Common myeloid progenitor, CD34-positive (primary cell): ENCODE data around the gene RBM22.

Source experiments
- CTCF ChIA-PET: fragments of 350-600 bp; sonication (Branson Sonifier 250); formaldehyde crosslinking; loops from one replicate; lab custom pipeline; 2021; ENCODE audit warnings: antibody characterized with exemption; lab: Charles Lee
- POLR2A ChIA-PET: fragments of 350-600 bp; sonication (Branson Sonifier 250); formaldehyde crosslinking; loops from one replicate; lab custom pipeline; 2021; ENCODE audit warnings: antibody characterized with exemption; lab: Charles Lee
- DNase-seq, 3 donors: peaks; one replicate each; pipeline versions ENCODE4 v3.0.0 to v3.0.0-alpha.2; 2013
- H3K27ac ChIP-seq, 2 experiments: 1 replicate in 1 of 2; 2 replicates in 1 of 2; pipeline ENCODE4 v1.7.0; 2013; ENCODE audit warnings: inconsistent platforms in 2 of 2, low read length in 2 of 2, mild to moderate bottlenecking in 2 of 2, low read depth in 1 of 2, moderate library complexity in 1 of 2; ENCODE audit not compliant: severe bottlenecking in 2 of 2, insufficient read depth in 1 of 2, poor library complexity in 1 of 2
- H3K27me3 ChIP-seq, 5 experiments: replicated peaks in 2 of 5; 1 replicate in 3 of 5; 2 replicates in 2 of 5; pipeline versions ENCODE4 v1.6.1 to v1.7.0; 2013; ENCODE audit warnings: low read length in 4 of 5, mild to moderate bottlenecking in 2 of 5, moderate library complexity in 2 of 5, inconsistent platforms in 1 of 5; ENCODE audit not compliant: insufficient read depth in 5 of 5, control insufficient read depth in 4 of 5
- H3K36me3 ChIP-seq, 4 experiments: 1 replicate in 2 of 4; 2 replicates in 2 of 4; pipeline versions ENCODE4 v1.6.1 to v1.7.0; 2013; ENCODE audit warnings: low read length in 3 of 4, control low read depth in 1 of 4, mild to moderate bottlenecking in 1 of 4; ENCODE audit not compliant: control insufficient read depth in 4 of 4, insufficient read depth in 4 of 4
- H3K4me1 ChIP-seq, 4 experiments: 1 replicate in 3 of 4; 2 replicates in 1 of 4; pipeline versions ENCODE4 v1.6.1 to v1.7.1; 2013; ENCODE audit warnings: low read length in 3 of 4, mild to moderate bottlenecking in 3 of 4, control low read depth in 1 of 4, inconsistent platforms in 1 of 4, moderate library complexity in 1 of 4; ENCODE audit not compliant: control insufficient read depth in 4 of 4, insufficient read depth in 4 of 4; ENCODE audit errors: control extremely low read depth in 1 of 4
- H3K4me3 ChIP-seq, 7 experiments: 1 replicate in 4 of 7; 2 replicates in 3 of 7; pipeline versions ENCODE4 v1.5.1 to v1.7.0; 2013; ENCODE audit warnings: mild to moderate bottlenecking in 7 of 7, low read length in 6 of 7, moderate library complexity in 6 of 7, inconsistent platforms in 2 of 7, low read depth in 2 of 7, control low read depth in 1 of 7; ENCODE audit not compliant: insufficient read depth in 4 of 7, control insufficient read depth in 1 of 7; ENCODE audit errors: extremely low read depth in 1 of 7
- H3K9me3 ChIP-seq, 5 experiments: 1 replicate in 4 of 5; 2 replicates in 1 of 5; pipeline versions ENCODE4 v1.6.1 to v1.7.1; 2013; ENCODE audit warnings: low read length in 4 of 5, mild to moderate bottlenecking in 2 of 5, inconsistent platforms in 1 of 5, low read depth in 1 of 5, moderate library complexity in 1 of 5; ENCODE audit not compliant: control insufficient read depth in 4 of 5, insufficient read depth in 2 of 5; ENCODE audit errors: control extremely low read depth in 1 of 5
- WGBS: methylation state at CpG from one replicate; pipeline ENCODE4 v1.1.5; 2013; ENCODE audit not compliant: insufficient coverage; 5-methylcytosine and 5-hydroxymethylcytosine counted together

Gene RBM22

DNA sequence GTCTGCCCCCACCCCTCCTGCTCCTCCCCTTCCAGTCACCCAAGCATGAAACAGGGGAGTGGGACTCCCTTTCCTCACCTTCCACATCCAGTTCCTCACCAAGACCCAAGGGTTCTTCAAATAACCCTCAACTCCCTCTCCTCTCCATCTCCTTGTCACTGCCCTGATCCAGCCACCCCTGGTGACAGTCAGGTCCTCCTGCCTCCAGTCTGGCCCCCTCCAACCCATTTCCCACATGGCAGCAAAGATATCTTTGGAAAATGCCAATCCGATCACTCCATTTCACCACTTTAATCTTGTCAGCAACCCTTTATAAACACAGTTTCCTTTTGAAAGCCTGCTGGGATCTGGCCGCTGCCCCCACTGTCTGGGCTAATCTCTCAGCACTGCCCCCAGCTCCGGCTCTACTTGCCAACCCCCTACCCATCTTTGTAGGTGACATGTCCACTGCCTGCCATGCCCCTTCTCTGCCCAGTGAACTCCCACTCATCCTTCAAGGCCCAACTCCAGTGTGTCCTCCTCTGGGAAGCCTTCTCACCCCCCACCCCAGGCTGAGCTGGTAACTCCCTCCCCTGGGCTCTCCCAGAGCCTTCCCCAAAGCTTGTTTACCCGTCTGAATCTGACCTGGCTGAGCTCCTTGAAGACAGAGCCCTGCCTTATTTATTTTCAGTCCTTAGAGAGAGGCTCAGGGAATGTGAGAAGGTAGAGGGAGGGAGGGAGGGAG is 40.6 kb downstream of the RBM22 start:
- Histone ChIP-seq H3K9me3 (no peaks in the 10 kb centered on the region), H3K4me1 (peaks cover 0 to 15% (median 12%) of the 10 kb centered on the region in 4 experiments), H3K27ac (no peak overlapping the region), H3K4me3 (no peak overlapping the region), H3K36me3 (peaks cover 0 to 3% (median 0%) of the 10 kb centered on the region in 4 experiments), H3K27me3 (peaks cover 0 to 4% (median 0%) of the 10 kb centered on the region in 5 experiments)
- CTCF ChIA-PET = interaction anchor here (1.1 to 2.5 kb wide), 7 partner anchors 10 to 188 kb away, joined by 3 to 7 read pairs (median 4); no protein-coding TSS in a partner anchor
- POLR2A ChIA-PET = no interaction called here
- DNase-seq = no peak
- 100% methylated on average over 2 of the region's 4 CpGs for WGBS

DNA sequence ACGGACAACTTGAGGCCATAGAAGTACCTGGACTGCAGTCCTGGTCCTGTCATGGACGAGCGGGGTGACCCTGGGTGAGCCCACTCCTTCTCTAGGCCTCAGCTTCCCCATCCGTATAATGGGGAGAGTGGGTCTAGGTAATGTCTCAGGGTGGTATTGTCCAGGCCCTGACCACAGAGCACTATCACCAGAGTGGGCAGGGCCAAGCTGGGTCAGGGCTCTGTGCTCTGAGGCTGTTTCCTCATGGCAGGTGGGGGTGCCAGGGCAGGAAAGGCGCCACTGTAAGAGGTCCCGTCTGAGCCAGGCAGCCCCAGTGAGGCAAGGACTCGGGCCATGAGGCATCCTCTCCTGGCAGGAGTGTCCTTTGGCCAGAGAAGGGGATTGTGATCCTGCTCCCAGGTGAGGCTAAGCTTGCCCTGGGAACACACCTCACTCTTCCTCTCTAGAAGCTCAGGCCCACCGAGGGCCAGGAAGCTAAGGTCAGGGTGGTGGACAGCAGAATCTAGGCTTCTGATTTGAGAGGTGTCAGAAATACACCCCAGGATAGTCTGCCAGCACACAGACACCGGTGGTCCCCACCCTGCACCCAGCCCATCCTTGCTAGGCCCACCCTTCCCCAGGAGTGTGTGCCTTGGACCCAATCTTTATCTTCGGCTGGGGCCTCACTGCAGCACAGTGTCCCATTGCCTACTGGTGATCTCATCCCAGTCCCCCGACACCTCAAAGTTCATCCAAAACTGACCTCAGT is 41.3 kb downstream of the RBM22 start:
- DNase-seq = no peak
- H3K27me3 ChIP-seq = peaks cover 0 to 4% (median 0%) of the 10 kb centered on the region in 5 experiments
- ChIA-PET CTCF (interaction anchor here (1.3 to 1.6 kb wide), 2 partner anchors 38 to 99 kb away, joined by 4 to 6 read pairs; no protein-coding TSS in a partner anchor), POLR2A (no interaction called here)
- no peaks in the 10 kb centered on the region for H3K9me3 ChIP-seq
- H3K27ac ChIP-seq = no peak overlapping the region
- peaks cover 0 to 15% (median 12%) of the 10 kb centered on the region in 4 experiments for H3K4me1 ChIP-seq
- H3K4me3 ChIP-seq = no peak overlapping the region
- WGBS = 97% methylated on average over 8 of the region's 11 CpGs
- no peaks in the 10 kb centered on the region for H3K36me3 ChIP-seq

DNA sequence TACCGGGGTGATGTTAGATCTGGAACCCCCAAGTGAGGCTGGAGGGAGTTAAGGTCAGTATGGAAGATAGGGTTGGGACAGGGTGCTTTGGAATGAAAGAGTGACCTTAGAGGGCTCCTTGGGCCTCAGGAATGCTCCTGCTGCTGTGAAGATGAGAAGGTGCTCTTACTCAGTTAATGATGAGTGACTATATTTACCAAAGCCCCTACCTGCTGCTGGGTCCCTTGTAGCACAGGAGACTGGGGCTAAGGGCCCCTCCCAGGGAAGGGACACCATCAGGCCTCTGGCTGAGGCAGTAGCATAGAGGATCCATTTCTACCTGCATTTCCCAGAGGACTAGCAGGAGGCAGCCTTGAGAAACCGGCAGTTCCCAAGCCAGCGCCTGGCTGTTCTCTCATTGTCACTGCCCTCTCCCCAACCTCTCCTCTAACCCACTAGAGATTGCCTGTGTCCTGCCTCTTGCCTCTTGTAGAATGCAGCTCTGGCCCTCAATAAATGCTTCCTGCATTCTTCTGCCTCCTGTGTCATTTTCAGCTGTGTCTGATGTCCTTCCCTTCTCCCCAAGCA is 42.1 kb downstream of the RBM22 start:
- CTCF ChIA-PET = interaction anchor here (0.6 to 2.0 kb wide), 6 partner anchors 10 to 188 kb away, joined by 3 to 6 read pairs (median 4); partner anchors contain the start of gene IRGM

DNA sequence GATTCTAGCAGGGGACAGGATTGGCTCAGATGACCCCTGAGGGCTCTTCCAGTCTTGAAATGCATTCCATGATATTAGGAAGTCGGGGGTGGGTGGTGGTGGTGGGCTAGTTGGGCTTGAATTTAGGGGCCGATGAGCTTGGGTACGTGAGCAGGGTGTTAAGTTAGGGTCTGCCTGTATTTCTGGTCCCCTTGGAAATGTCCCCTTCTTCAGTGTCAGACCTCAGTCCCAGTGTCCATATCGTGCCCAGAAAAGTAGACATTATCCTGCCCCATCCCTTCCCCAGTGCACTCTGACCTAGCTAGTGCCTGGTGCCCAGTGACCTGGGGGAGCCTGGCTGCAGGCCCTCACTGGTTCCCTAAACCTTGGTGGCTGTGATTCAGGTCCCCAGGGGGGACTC is 42.7 kb downstream of the RBM22 start:
- DNase-seq = no peak
- CTCF ChIA-PET = interaction anchor here (0.6 to 5.9 kb wide), 10 partner anchors 10 to 201 kb away, joined by 3 to 63 read pairs (median 4); partner anchors contain the start of gene IRGM
- WGBS = 88% methylated on average over 1 of the region's 4 CpGs
- no peaks in the 10 kb centered on the region for H3K9me3 ChIP-seq
- POLR2A ChIA-PET = no interaction called here
- H3K27me3 ChIP-seq = peaks cover 0 to 4% (median 0%) of the 10 kb centered on the region in 5 experiments
- H3K4me3 ChIP-seq = no peak overlapping the region
- H3K36me3 ChIP-seq = no peaks in the 10 kb centered on the region
- no peak overlapping the region for H3K27ac ChIP-seq
- peaks cover 0 to 15% (median 12%) of the 10 kb centered on the region in 4 experiments for H3K4me1 ChIP-seq

More for the DNA sequence above, 42.1 kb downstream of the RBM22 start:
- Histone ChIP-seq H3K4me1 (peaks cover 0 to 15% (median 12%) of the 10 kb centered on the region in 4 experiments), H3K9me3 (no peaks in the 10 kb centered on the region), H3K27me3 (peaks cover 0 to 4% (median 0%) of the 10 kb centered on the region in 5 experiments), H3K36me3 (no peaks in the 10 kb centered on the region), H3K27ac (no peak overlapping the region), H3K4me3 (no peak overlapping the region)
- POLR2A ChIA-PET = no interaction called here
- WGBS = 100% methylated on average over 3 of the region's 3 CpGs
- no peak for DNase-seq

DNA sequence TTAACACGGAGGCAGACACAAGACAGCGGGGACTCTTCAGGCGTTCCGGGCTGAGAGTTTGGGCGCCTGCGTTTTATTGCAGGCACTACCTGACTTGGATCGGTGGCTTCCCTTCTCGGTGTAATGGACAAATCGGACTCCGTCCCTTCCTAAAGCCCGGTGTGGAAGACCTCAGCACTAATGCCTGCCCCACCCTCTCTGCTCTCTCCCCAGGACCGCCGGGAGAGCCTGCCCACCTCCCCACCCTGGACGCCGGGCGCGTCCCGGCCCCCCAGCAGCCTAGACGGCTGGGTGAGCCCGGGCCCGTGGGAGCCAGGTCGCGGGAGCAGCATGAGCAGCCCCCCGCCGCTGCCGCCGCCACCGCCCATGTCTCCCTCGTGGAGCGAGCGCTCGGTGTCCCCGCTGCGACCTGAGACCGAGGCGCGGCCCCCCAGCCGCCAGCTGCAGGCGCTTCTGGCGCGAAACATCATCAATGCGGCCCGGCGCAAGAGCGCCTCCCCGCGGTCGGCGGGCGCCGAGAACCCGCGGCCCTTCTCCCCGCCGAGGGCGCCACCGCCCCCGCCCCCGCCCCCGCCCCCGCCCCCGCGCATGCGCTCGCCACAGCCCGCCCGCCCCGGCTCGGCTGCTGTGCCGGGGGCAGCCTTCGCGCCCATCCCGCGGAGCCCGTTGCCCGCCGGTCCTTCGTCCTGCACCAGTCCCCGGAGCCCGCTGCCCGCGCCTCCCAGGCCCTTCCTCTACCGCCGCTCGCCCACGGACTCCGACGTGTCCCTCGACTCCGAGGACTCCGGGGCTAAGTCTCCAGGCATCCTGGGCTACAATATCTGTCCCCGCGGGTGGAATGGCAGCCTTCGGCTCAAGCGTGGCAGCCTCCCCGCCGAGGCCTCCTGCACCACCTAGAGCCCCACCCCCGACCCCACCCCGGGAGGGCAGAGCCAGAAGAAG is 44.4 kb downstream of the RBM22 start:
- H3K36me3 ChIP-seq = no peaks in the 10 kb centered on the region
- peaks cover 0 to 15% (median 12%) of the 10 kb centered on the region in 4 experiments for H3K4me1 ChIP-seq
- no peaks in the 10 kb centered on the region for H3K9me3 ChIP-seq
- ChIA-PET POLR2A (no interaction called here), CTCF (interaction anchor here (0.9 to 5.9 kb wide), 10 partner anchors 12 to 197 kb away, joined by 3 to 63 read pairs (median 4); no protein-coding TSS in a partner anchor)
- no peaks in the 10 kb centered on the region for H3K27me3 ChIP-seq
- WGBS = 1% methylated on average over 62 of the region's 99 CpGs
- DNase-seq = peak; percentile 69 to 89 (median 86)
- no peak overlapping the region for H3K27ac ChIP-seq
- peak overlapping the region; percentile 41 to 84 (median 67) for H3K4me3 ChIP-seq

DNA sequence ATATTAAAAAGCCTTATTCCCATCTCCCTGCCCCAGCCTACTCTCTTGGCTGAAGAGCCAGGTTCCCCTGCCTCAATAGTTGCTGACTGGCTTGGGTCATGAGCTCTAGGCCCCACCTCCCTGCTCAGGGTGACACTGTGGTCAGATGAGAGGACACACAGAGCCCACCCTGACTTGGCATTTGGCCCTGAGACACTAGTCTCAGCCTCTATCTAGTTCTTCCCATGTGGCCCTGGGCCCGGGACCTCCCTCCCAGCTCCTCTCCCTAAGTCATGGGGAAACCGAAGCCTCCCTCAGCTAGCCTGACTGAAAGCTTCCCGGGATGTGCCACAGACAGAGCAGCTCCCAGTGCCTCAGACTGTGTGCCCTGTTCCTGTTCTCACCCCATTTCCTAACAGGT is 45.6 kb downstream of the RBM22 start:
- DNase-seq = no peak
- H3K9me3 ChIP-seq = no peaks in the 10 kb centered on the region
- no peak overlapping the region for H3K27ac ChIP-seq
- no peaks in the 10 kb centered on the region for H3K36me3 ChIP-seq
- H3K4me3 ChIP-seq = peak overlapping the region in 1 of 7 experiments; percentile 5
- ChIA-PET CTCF (interaction anchor here (1.0 to 5.9 kb wide), 9 partner anchors 8 to 195 kb away, joined by 3 to 63 read pairs (median 3); no protein-coding TSS in a partner anchor), POLR2A (no interaction called here)
- H3K27me3 ChIP-seq = no peaks in the 10 kb centered on the region
- WGBS = 80% methylated on average over 1 of the region's 3 CpGs
- peaks cover 0 to 15% (median 12%) of the 10 kb centered on the region in 4 experiments for H3K4me1 ChIP-seq
